Erythroblast (primary cell): Measurements from ENCODE around the gene MTHFD1L.

Experiments
- DNase-seq, 2 experiments: peaks; one replicate each; lab custom pipeline; 2025; lab: John Stamatoyannopoulos, UW
- GATA1 ChIP-seq: IDR thresholded peaks from 2 replicates; pipeline ENCODE4 v1.6.1; 2011; ENCODE audit warnings: low read depth, mild to moderate bottlenecking, control low read depth, low read length, moderate library complexity
- POLR2A ChIP-seq: IDR thresholded peaks from 2 replicates; pipeline ENCODE4 v1.6.1; 2011; ENCODE audit warnings: mild to moderate bottlenecking, low read length

MTHFD1L gene

GRCh38 chr6:150987855-150988464 is 122.5 kb downstream of the MTHFD1L start:
- no peak for DNase-seq
- TF ChIP-seq POLR2A: no peak
- TF ChIP-seq GATA1: no peak

- DNase-seq: no peak
- TF ChIP-seq GATA1 (no peak), POLR2A (no peak)
Measured at GRCh38 chr6:150991487-150991886, 126.0 kb downstream of the MTHFD1L start.

GRCh38 chr6:150992262-150992661 is 126.8 kb downstream of the MTHFD1L start:
- no peak for DNase-seq
- TF ChIP-seq POLR2A (no peak), GATA1 (no peak)

GRCh38 chr6:150992703-150993102 is 127.2 kb downstream of the MTHFD1L start:
- TF ChIP-seq GATA1: no peak
- TF ChIP-seq POLR2A: no peak
- DNase-seq: no peak

GRCh38 chr6:150993253-150993652 is 127.8 kb downstream of the MTHFD1L start:
- TF ChIP-seq GATA1: no peak
- TF ChIP-seq POLR2A: no peak
- no peak for DNase-seq

- DNase-seq: no peak
- TF ChIP-seq POLR2A (no peak), GATA1 (no peak)
Measured at GRCh38 chr6:150994026-150994425, 128.5 kb downstream of the MTHFD1L start.

GRCh38 chr6:150996968-150997367 is 131.5 kb downstream of the MTHFD1L start:
- no peak for DNase-seq
- TF ChIP-seq POLR2A (no peak), GATA1 (no peak)

- no peak for DNase-seq
- TF ChIP-seq POLR2A: no peak
- no peak for TF ChIP-seq GATA1
Measured at GRCh38 chr6:150999107-150999506, 133.6 kb downstream of the MTHFD1L start.

GRCh38 chr6:150999576-150999975 is 134.1 kb downstream of the MTHFD1L start:
- no peak for DNase-seq
- TF ChIP-seq POLR2A: no peak
- TF ChIP-seq GATA1: no peak

GRCh38 chr6:151001387-151002056 is 136.0 kb downstream of the MTHFD1L start:
- DNase-seq: no peak
- TF ChIP-seq POLR2A: no peak
- TF ChIP-seq GATA1: no peak

GRCh38 chr6:151002057-151002450 is 136.6 kb downstream of the MTHFD1L start:
- no peak for DNase-seq
- no peak for TF ChIP-seq GATA1
- no peak for TF ChIP-seq POLR2A

GRCh38 chr6:151002491-151002935 is 137.0 kb downstream of the MTHFD1L start:
- no peak for TF ChIP-seq POLR2A
- DNase-seq: no peak

- no peak for DNase-seq
- TF ChIP-seq GATA1 (no peak), POLR2A (no peak)
Measured at GRCh38 chr6:151004383-151005024, 139.0 kb downstream of the MTHFD1L start.

GRCh38 chr6:151005164-151005563 is 139.7 kb downstream of the MTHFD1L start:
- DNase-seq: no peak
- no peak for TF ChIP-seq POLR2A
- TF ChIP-seq GATA1: no peak
